Measurements from ENCODE around the gene HLCS. TPM values are rescaled to one million over a fixed set of nuclear protein-coding genes. Genes with fewer than 3 reads are reported as not detected.

HLCS gene
- total and polyA plus RNA-seq, 2 of the 4 experiments (the other 2 are of a cell fraction): 10.6 to 21.0 TPM

GRCh38 chr21:36892201-36892600 is 74.3 kb downstream of the HLCS start:
- H3K4me3 ChIP-seq (ENCODE audit: insufficient read depth, low read depth, low read length): no peak overlapping the region
- no peak overlapping the region for H2BK120ac ChIP-seq (ENCODE audit: low read depth, low read length)
- no peak overlapping the region for H3K18ac ChIP-seq (ENCODE audit: low read depth, low read length)
- no peak for ATAC-seq (ENCODE audit: low read depth)
- TF ChIP-seq, protein P1, sequence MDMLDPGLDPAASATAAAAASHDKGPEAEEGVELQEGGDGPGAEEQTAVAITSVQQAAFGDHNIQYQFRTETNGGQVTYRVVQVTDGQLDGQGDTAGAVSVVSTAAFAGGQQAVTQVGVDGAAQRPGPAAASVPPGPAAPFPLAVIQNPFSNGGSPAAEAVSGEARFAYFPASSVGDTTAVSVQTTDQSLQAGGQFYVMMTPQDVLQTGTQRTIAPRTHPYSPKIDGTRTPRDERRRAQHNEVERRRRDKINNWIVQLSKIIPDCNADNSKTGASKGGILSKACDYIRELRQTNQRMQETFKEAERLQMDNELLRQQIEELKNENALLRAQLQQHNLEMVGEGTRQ (IDR thresholded peaks at IDR 0.05; ENCODE audit: low read depth, low read length): no peak
- TF ChIP-seq NFE2L2 (IDR thresholded peaks at IDR 0.05; ENCODE audit: low read depth, low read length): no peak
- TF ChIP-seq RCOR1 (IDR thresholded peaks at IDR 0.05; ENCODE audit: insufficient replicate concordance, low read length): no peak
- no peak for TF ChIP-seq MAZ (IDR thresholded peaks at IDR 0.05; ENCODE audit: borderline replicate concordance, low read depth, low read length)
- TF ChIP-seq SMC3 (IDR thresholded peaks at IDR 0.05; ENCODE audit: low read depth, low read length): no peak
- TF ChIP-seq, protein P2, sequence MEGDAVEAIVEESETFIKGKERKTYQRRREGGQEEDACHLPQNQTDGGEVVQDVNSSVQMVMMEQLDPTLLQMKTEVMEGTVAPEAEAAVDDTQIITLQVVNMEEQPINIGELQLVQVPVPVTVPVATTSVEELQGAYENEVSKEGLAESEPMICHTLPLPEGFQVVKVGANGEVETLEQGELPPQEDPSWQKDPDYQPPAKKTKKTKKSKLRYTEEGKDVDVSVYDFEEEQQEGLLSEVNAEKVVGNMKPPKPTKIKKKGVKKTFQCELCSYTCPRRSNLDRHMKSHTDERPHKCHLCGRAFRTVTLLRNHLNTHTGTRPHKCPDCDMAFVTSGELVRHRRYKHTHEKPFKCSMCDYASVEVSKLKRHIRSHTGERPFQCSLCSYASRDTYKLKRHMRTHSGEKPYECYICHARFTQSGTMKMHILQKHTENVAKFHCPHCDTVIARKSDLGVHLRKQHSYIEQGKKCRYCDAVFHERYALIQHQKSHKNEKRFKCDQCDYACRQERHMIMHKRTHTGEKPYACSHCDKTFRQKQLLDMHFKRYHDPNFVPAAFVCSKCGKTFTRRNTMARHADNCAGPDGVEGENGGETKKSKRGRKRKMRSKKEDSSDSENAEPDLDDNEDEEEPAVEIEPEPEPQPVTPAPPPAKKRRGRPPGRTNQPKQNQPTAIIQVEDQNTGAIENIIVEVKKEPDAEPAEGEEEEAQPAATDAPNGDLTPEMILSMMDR (conservative IDR thresholded peaks at IDR 0.05; ENCODE audit: low read depth, low read length): no peak
- TF ChIP-seq RFX5 (IDR thresholded peaks at IDR 0.05; ENCODE audit: low read depth, low read length): no peak
- TF ChIP-seq FOS (IDR thresholded peaks at IDR 0.05; ENCODE audit: low read depth, low read length): no peak
- no peak for TF ChIP-seq BHLHE40 (IDR thresholded peaks at IDR 0.05; ENCODE audit: low read depth, low read length)
- no peak for TF ChIP-seq RAD21 (IDR thresholded peaks at IDR 0.05; ENCODE audit: low read length)
- TF ChIP-seq, protein P3, sequence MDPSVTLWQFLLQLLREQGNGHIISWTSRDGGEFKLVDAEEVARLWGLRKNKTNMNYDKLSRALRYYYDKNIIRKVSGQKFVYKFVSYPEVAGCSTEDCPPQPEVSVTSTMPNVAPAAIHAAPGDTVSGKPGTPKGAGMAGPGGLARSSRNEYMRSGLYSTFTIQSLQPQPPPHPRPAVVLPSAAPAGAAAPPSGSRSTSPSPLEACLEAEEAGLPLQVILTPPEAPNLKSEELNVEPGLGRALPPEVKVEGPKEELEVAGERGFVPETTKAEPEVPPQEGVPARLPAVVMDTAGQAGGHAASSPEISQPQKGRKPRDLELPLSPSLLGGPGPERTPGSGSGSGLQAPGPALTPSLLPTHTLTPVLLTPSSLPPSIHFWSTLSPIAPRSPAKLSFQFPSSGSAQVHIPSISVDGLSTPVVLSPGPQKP (IDR thresholded peaks at IDR 0.05; ENCODE audit: borderline replicate concordance, low read depth, low read length): no peak
- no peak for TF ChIP-seq POLR2A (IDR thresholded peaks at IDR 0.05; ENCODE audit: low read depth, low read length)
- no peak for TF ChIP-seq MXI1 (IDR thresholded peaks at IDR 0.05; ENCODE audit: borderline replicate concordance, low read depth, low read length)
- TF ChIP-seq CEBPB (IDR thresholded peaks at IDR 0.05; ENCODE audit: low read depth, low read length): no peak
- TF ChIP-seq CHD1 (IDR thresholded peaks at IDR 0.05; ENCODE audit: low read depth, low read length): no peak
- TF ChIP-seq MAFK (IDR thresholded peaks at IDR 0.05; ENCODE audit: low read depth, low read length): no peak
- H3K9ac ChIP-seq (ENCODE audit: low read depth, low read length): no peak overlapping the region
- peaks cover 6% of the 10 kb centered on the region; the same call in 1 of the 2 replicates for H3K36me3 ChIP-seq (ENCODE audit: control insufficient read depth, insufficient read depth, low read length)
- H3K27me3 ChIP-seq (ENCODE audit: control insufficient read depth, insufficient read depth, low read length): no peaks in the 10 kb centered on the region
- no peaks in the 10 kb centered on the region for H3K9me3 ChIP-seq (ENCODE audit: control insufficient read depth, insufficient read depth, low read length)
- no peak for DNase-seq
- H2BK5ac ChIP-seq (ENCODE audit: low read depth, low read length, poor library complexity, severe bottlenecking): no peak overlapping the region
- no peak overlapping the region for H4K8ac ChIP-seq (ENCODE audit: low read depth in 2 of 2, low read length in 2 of 2)
- no peaks in the 10 kb centered on the region; the same call in 1 of the 2 replicates for H3K4me1 ChIP-seq (ENCODE audit: control insufficient read depth, insufficient read depth, low read length)
- no peak overlapping the region for H3K56ac ChIP-seq (ENCODE audit: extremely low read depth, insufficient read depth, low read length)
- no peak overlapping the region for H3K14ac ChIP-seq (replicated peaks; ENCODE audit: low read depth, low read length)
- H3K27ac ChIP-seq (ENCODE audit: insufficient read depth, low read length): no peak overlapping the region
- no peak overlapping the region for H3K4me2 ChIP-seq (ENCODE audit: low read depth, low read length)
- H3K23ac ChIP-seq (ENCODE audit: low read depth, low read length): no peak overlapping the region
- H2AFZ ChIP-seq (replicated peaks; ENCODE audit: low read length, poor library complexity): no peak overlapping the region
- H2BK15ac ChIP-seq (ENCODE audit: low read depth, low read length): no peak overlapping the region
- 83% methylated on average over 2 of the region's 11 CpGs; no CpG with 5 or more reads in 1 of the 2 experiments for WGBS, 2 experiments (ENCODE audit: extremely low coverage in 2 of 2, insufficient read length in 1 of 2)
- intact Hi-C loops (cut with micrococcal nuclease): no loop called here
- no peak overlapping the region for H2AK9ac ChIP-seq (replicated peaks; ENCODE audit: low read depth, low read length, poor library complexity)
- no peak overlapping the region for H2AK5ac ChIP-seq (ENCODE audit: low read depth, low read length)
- ChIA-PET POLR2A (ENCODE audit: unreplicated experiment) (no interaction called here), CTCF (no interaction called here)
- H3K79me1 ChIP-seq (ENCODE audit: low read depth in 1 of 2, low read length in 2 of 2): peaks cover 0 to 6% of the 10 kb centered on the region in 2 experiments; a peak in 2 of 4 replicates
- BruUV-seq (replicated peaks): no TSS peak
- no peak overlapping the region for H3K4ac ChIP-seq (ENCODE audit: low read depth, low read length)
- 0 out of 2 replicates have a peak, but pooled peaks cover 3% of the 10 kb centered on the region for H3K9me1 ChIP-seq (ENCODE audit: insufficient read depth, low read length)
- dilution Hi-C loops (cut with HindIII; ENCODE audit: low sequenced_read_pairs, unreplicated experiment): no loop called here
- in situ Hi-C loops (cut with MboI; ENCODE audit: low sequenced_read_pairs): no loop called here
- H2BK20ac ChIP-seq (ENCODE audit: low read depth, low read length): no peak overlapping the region
- H4K91ac ChIP-seq (ENCODE audit: insufficient read depth, low read depth, low read length): no peak overlapping the region
- H4K5ac ChIP-seq (ENCODE audit: low read depth, low read length): no peak overlapping the region
- H4K20me1 ChIP-seq (ENCODE audit: insufficient read depth, low read length): no peaks in the 10 kb centered on the region

All from IMR-90 (cell line).